Tibial nerve (tissue), 3 donors: ENCODE measurements around the gene TMEFF2.

Experiments
- POLR2A ChIP-seq, 2 donors: fragments of 450-650 bp; IDR thresholded peaks; one replicate each; pipeline ENCODE4 v1.6.1; 2017; ENCODE audit warnings: antibody characterized with exemption in 2 of 2, mild to moderate bottlenecking in 2 of 2, moderate library complexity in 2 of 2
- TF ChIP-seq, protein P1 (sequence below), 5 experiments: fragments of 200-600 bp in 3 of 5; fragments of 450-650 bp in 2 of 5; sonication (generic) in 3 of 5; IDR thresholded peaks; one replicate each; pipeline ENCODE4 v1.5.1; 2016 to 2019; ENCODE audit warnings: antibody characterized with exemption in 5 of 5, mild to moderate bottlenecking in 3 of 5, moderate library complexity in 2 of 5

DNA sequence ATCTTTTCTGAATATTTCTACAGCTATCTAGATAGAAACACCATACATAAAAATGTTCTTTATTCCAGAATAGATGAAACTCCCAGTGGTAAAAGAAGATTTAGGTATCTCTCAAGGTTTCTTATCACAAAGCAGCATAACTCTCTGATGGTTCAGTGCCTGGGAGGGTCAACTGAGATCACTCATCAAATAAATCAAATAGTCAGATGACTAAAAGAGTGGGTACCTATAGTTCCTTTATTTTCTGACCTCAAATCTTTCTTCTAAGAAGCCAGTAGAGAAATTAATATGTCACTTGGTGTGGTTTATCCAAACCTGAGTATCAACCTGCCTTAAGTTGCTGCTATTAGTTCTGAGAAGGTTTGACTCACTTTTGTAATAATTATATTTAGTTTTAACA, 120.9 kb downstream of the TMEFF2 start:
- TF ChIP-seq, protein P1, sequence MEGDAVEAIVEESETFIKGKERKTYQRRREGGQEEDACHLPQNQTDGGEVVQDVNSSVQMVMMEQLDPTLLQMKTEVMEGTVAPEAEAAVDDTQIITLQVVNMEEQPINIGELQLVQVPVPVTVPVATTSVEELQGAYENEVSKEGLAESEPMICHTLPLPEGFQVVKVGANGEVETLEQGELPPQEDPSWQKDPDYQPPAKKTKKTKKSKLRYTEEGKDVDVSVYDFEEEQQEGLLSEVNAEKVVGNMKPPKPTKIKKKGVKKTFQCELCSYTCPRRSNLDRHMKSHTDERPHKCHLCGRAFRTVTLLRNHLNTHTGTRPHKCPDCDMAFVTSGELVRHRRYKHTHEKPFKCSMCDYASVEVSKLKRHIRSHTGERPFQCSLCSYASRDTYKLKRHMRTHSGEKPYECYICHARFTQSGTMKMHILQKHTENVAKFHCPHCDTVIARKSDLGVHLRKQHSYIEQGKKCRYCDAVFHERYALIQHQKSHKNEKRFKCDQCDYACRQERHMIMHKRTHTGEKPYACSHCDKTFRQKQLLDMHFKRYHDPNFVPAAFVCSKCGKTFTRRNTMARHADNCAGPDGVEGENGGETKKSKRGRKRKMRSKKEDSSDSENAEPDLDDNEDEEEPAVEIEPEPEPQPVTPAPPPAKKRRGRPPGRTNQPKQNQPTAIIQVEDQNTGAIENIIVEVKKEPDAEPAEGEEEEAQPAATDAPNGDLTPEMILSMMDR (IDR thresholded peaks at IDR 0.05): no peak
- TF ChIP-seq POLR2A (IDR thresholded peaks at IDR 0.05): no peak
